22Rv1 (cell line): ENCODE measurements around the gene DUSP18.
"Not testable (repeated sequence)": the region's sequence is repeated elsewhere in the genome, so short reads cannot be mapped to it uniquely, and the experiment has no call there.

Experiments used
- H3K27ac ChIP-seq: fragments of 450-650 bp; 2 replicates; pipeline ENCODE4 v1.5.1; 2017
- CTCF ChIP-seq: fragments of 450-650 bp; IDR thresholded peaks from 2 replicates; pipeline ENCODE4 v1.5.1; 2017; ENCODE audit warnings: mild to moderate bottlenecking
- ZFX ChIP-seq: fragments of 450-650 bp; IDR thresholded peaks from 2 replicates; pipeline ENCODE4 v1.6.1; 2017; ENCODE audit warnings: antibody characterized with exemption, borderline replicate concordance

DUSP18 gene

GRCh38 chr22:30637701-30638114 is 30.0 kb downstream of the DUSP18 start:
- TF ChIP-seq ZFX (no peak), CTCF (no peak)
- no peak overlapping the region for H3K27ac ChIP-seq

- peak overlapping the region; percentile 56 for H3K27ac ChIP-seq
These were observed 31.2 kb downstream of the DUSP18 start for GRCh38 chr22:30636226-30637077.

DNA sequence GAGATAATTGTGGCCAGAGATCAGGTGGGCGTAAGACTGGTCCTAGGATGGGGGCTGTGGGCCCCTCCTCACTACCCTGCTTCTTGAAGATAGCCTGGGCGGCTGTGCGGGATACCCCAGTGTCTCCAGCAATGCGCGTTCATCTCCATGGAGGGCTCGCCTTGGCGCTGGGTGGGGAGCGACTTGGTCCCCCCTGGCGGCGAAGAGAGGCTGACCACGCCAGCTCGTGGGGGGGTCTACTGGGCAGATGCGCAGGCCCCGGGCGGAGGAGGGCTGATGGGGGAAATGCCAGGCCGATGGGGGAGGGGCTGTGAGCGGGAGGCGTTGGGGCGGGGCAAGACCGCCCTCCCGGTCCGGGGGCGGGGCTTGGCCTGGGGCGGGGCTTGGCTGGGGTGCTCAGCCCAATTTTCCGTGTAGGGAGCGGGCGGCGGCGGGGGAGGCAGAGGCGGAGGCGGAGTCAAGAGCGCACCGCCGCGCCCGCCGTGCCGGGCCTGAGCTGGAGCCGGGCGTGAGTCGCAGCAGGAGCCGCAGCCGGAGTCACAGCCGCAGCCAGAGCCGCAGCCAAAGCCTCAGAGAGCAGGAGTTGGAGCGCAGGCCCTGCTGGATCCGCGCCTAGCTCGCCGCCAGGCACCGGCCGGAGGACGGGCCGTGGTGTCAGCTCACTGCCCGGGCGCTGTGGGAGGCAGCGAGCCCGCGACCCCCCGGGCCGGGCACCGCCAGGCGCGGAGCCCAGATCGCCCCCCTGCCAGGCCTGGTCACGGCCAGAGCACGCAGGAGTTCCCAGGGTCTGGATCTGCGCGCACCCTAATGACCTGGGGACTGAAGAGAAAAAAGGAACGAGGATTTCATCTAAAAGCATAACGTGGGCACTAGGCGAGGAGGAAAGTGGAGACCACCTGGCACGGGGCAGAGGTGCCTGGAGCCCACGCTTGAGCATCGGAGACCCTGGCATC is 32.1 kb downstream of the DUSP18 start, which contains the start of gene SLC35E4:
Gene SLC35E4 (plus strand): TSS at position 509 of the 953 bp plus-strand sequence. CDS start 670 bp downstream, outside the sequence.
- TF ChIP-seq ZFX (no peak), CTCF (no peak)
- H3K27ac ChIP-seq, result peak within 1 kb of the TSS; percentile 56

More at GRCh38 chr22:30636226-30637077, 31.2 kb downstream of the DUSP18 start:
- TF ChIP-seq ZFX (no peak), CTCF (no peak)

- peak overlapping the region; percentile 56; the same call in 1 of the 2 replicates for H3K27ac ChIP-seq
- TF ChIP-seq CTCF (peak; percentile 95), ZFX (no peak)
These were observed 33.0 kb downstream of the DUSP18 start for GRCh38 chr22:30634471-30635233.

DNA sequence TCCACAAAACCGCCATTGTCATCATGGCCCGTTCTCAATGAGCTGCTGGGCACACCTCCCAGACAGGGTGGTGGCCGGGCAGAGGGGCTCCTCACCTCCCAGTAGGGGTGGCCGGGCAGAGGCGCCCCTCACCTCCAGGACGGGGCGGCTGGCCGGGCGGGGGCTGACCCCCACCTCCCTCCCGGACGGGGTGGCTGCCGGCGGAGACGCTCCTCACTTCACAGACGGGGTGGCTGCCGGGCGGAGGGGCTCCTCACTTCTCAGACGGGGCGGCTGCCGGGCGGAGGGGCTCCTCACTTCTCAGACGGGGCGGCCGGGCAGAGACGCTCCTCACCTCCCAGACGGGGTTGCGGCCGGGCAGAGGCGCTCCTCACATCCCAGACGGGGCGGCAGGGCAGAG is 36.2 kb downstream of the DUSP18 start:
- H3K27ac ChIP-seq, result not testable (repeated sequence)

- TF ChIP-seq CTCF (no peak), ZFX (no peak)
- H3K27ac ChIP-seq, result no peak overlapping the region
These were observed 39.2 kb downstream of the DUSP18 start for GRCh38 chr22:30628491-30628890.

DNA sequence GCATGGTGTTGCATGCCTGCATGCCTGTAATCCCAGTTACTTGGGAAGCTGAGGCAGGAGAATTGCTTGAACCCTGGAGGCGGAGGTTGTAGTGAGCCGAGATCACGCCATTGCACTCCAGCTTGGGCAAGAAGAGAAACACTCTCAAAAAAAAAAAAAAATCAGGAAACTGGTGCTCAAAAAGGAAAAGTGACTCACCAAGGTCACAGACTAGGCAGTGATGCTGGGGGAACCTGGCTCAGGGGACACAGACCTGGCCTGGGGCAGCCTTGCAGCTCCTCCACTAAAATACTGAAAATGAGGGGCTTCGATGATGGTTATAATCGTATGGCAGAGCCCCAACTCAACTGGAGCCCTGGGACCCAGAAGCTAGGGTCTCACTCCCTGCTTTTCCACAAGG is 40.2 kb downstream of the DUSP18 start:
- no peak for TF ChIP-seq CTCF
- no peak for TF ChIP-seq ZFX
- no peak overlapping the region for H3K27ac ChIP-seq
